Adipocyte (in vitro differentiated cells): Measurements from ENCODE around the gene SELENON.

Experiments
- DNase-seq: peaks from one replicate; pipeline ENCODE4 v3.0.0-alpha.2; 2015; ENCODE audit warnings: low read depth
- H3K27me3 ChIP-seq: replicated peaks from 2 replicates; pipeline ENCODE4 v1.7.0; 2013; ENCODE audit warnings: mild to moderate bottlenecking, low read length, moderate library complexity; ENCODE audit not compliant: control insufficient read depth, insufficient read depth
- H3K36me3 ChIP-seq: 2 replicates; pipeline ENCODE4 v1.7.0; 2013; ENCODE audit warnings: low read length, mild to moderate bottlenecking, moderate library complexity; ENCODE audit not compliant: control insufficient read depth, insufficient read depth, severe bottlenecking
- H3K4me1 ChIP-seq: 2 replicates; pipeline ENCODE4 v1.7.0; 2013; ENCODE audit warnings: mild to moderate bottlenecking, low read length, moderate library complexity; ENCODE audit not compliant: control insufficient read depth, insufficient read depth
- H3K4me3 ChIP-seq: 2 replicates; pipeline ENCODE4 v1.7.0; 2013; ENCODE audit warnings: mild to moderate bottlenecking, low read length, moderate library complexity
- H3K9ac ChIP-seq: 2 replicates; pipeline ENCODE4 v1.7.0; 2013; ENCODE audit warnings: mild to moderate bottlenecking, low read length, moderate library complexity
- H3K9me3 ChIP-seq: 2 replicates; pipeline ENCODE4 v1.7.0; 2013; ENCODE audit warnings: mild to moderate bottlenecking, low read length, moderate library complexity; ENCODE audit not compliant: control insufficient read depth

Gene SELENON

DNA sequence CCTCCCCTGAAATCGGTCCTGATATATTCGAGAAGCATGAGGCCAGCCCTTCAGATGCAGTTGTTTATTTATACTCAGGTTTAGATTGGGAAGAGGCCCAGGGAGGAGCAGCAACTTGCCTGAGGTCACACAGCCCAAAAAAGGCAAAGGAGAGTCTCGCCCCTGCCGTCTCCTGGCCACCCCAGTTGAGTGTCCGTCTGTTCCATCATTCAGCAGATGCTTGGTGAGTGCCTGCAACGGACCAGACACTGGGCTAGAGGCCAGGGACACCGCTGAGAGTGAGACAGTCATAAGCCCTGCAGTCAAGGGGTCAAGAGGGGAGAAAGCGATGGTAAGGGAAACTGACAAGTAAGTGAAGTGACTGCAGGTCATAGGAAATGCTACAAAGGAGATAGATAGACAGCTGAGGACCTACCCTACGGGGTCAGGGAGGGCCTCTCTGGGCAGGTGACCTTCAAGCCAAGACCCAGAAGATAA is 15.4 kb upstream of the SELENON start:
- H3K27me3 ChIP-seq: no peaks in the 10 kb centered on the region
- H3K4me3 ChIP-seq: no peak overlapping the region
- peaks cover 15% of the 10 kb centered on the region for H3K4me1 ChIP-seq
- DNase-seq: no peak
- H3K9ac ChIP-seq: no peak overlapping the region
- peaks cover 19% of the 10 kb centered on the region for H3K36me3 ChIP-seq
- H3K9me3 ChIP-seq: no peaks in the 10 kb centered on the region

DNA sequence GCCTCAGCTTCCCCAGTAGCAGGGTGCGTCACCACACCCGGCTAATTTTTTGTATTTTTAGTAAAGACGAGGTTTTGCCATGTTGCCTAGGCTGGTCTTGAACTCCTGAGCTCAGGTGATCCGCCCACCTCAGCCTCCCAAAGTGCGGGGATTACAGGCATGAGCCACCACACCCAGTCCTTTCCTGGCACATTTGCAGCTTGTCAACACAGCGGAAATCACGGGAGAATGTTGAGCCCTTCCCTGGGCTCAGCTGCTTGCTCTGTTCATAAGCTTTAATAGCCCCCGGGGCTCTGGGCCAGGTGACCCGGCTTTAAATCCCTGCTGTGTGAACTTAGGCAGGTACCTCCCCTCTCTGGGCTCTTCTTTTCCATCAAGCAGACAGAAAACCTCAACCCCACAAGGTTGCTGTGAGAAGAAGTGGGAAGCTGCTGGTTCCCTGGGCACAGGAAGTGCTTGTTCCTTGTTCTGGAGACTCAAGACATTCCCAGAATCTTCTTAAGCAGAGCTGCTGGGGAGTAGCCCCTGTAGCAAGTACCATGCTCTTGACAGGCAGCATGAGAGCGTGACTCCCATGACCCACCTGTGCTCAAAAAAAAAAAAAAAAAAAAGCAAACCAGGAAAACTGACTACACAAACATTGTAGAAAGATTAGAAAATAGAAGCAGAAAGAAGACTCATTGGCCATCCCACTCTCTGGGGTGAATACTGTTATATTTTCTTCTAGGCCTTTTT is 14.5 kb upstream of the SELENON start:
- H3K27me3 ChIP-seq: no peaks in the 10 kb centered on the region
- H3K4me1 ChIP-seq: peaks cover 15% of the 10 kb centered on the region
- DNase-seq: no peak
- peaks cover 19% of the 10 kb centered on the region for H3K36me3 ChIP-seq
- no peak overlapping the region for H3K9ac ChIP-seq
- H3K4me3 ChIP-seq: no peak overlapping the region
- no peaks in the 10 kb centered on the region for H3K9me3 ChIP-seq

DNA sequence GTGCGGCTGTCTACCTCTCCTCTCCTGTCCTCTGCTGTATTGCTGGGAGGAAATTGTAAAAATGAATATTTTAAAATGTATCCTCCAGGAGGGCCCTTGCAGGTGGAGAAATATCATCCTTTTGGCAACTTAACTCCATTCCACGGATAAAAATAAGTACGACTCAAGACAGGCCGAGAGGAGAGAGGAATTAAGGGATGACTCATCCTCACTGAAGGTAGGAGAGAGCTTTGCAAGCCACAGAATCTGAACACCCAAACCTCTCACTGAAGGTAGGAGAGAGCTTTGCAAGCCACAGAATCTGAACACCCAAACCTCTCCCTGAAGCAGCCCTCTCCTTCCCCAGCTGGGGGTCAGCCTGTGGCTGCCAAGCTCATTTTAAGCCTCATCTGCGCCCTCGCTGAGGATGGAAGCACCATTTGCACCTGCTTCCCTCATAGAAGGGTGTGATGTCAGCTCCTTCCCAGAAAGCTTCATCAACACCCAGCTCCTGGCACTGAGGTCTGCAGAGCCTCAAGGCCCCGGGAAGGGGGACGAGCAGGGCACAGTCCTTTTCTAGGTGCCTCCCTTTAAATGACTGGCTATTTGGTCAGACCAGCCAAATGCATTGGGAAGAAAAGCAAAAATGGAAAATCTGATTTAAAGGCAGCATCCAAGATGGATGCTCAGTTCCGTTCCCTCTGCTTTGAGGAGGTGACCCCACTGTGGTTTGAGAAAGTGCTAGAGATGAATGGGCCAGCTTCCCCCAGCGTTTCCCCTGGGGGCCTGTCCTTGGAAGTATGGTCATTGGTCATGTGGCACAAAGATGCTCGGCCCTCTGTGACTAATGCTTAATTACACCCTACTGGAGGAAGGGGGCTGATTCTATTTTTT is 12.9 kb upstream of the SELENON start:
- peaks cover 19% of the 10 kb centered on the region for H3K36me3 ChIP-seq
- H3K27me3 ChIP-seq: no peaks in the 10 kb centered on the region
- no peak overlapping the region for H3K9ac ChIP-seq
- H3K4me3 ChIP-seq: no peak overlapping the region
- H3K4me1 ChIP-seq: peaks cover 15% of the 10 kb centered on the region
- no peaks in the 10 kb centered on the region for H3K9me3 ChIP-seq
- DNase-seq: no peak

DNA sequence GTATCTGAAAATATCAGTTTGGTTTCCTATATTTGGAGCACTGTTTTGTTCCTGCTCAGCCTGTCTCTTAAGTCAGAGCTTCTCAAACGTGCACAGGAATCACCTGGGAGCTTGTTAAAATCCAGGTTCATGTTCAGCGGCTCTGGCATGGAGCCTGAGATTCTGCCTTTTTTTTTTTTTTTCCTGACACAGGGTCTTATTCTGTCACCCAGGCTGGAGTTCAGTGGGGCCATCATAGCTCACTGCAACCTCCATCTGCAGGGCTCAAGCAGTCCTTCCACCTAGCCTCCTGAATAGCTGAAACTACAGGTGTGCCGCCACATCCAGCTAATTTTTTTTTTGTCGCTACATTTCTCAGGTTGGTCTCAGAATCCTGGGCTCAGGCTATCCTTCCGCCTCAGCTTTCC is 12.2 kb upstream of the SELENON start:
- H3K36me3 ChIP-seq: peaks cover 17% of the 10 kb centered on the region
- no peak overlapping the region for H3K4me3 ChIP-seq
- no peak for DNase-seq
- no peak overlapping the region for H3K9ac ChIP-seq
- peaks cover 15% of the 10 kb centered on the region for H3K4me1 ChIP-seq
- no peaks in the 10 kb centered on the region for H3K27me3 ChIP-seq
- no peaks in the 10 kb centered on the region for H3K9me3 ChIP-seq

DNA sequence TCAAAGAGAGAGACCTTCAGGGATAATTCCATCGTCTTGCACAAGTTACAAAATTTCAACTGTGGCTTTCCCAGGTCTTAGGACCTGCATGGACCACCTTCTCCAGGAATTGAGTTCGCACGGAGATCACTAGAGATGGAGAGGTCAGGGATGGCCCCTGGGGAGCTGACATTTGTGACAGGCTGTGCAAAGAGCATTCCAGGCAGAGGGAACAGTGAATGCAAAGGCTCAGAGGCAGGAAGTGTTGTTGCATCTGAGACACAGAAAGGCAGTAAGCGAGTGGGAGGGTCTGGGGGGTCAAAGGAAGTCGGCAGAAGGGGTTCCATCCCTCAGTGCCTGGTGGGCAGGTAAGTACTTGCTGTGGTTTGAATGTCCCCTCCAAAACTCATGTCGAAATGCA is 9.5 kb upstream of the SELENON start:
- Histone ChIP-seq H3K9me3 (no peaks in the 10 kb centered on the region), H3K4me3 (no peak overlapping the region), H3K36me3 (peaks cover 4% of the 10 kb centered on the region), H3K4me1 (peaks cover 29% of the 10 kb centered on the region), H3K27me3 (no peaks in the 10 kb centered on the region), H3K9ac (no peak overlapping the region)
- DNase-seq: no peak

DNA sequence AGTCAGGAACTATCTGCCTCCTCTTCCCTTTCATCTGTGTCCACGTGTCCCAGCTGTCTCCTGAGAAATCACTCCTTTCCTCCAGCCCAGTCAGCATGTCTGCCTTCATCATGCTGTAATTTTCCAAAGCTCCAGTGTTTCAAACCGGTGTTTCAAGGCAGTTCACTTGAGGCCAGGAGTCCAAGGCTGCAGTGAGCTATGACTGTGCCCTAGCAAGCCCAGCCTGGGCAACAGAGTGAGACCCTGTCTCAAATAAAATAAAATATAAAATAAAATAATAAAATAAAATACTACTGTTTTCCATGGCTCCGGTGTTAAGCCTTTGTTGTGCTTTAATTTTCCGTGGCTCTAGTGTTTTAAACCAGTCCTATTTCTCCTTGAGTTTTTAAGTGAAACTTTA is 7.9 kb upstream of the SELENON start:
- Histone ChIP-seq H3K36me3 (peaks cover 4% of the 10 kb centered on the region), H3K9ac (no peak overlapping the region), H3K9me3 (no peaks in the 10 kb centered on the region), H3K4me3 (no peak overlapping the region), H3K4me1 (peaks cover 20% of the 10 kb centered on the region), H3K27me3 (no peaks in the 10 kb centered on the region)
- no peak for DNase-seq

DNA sequence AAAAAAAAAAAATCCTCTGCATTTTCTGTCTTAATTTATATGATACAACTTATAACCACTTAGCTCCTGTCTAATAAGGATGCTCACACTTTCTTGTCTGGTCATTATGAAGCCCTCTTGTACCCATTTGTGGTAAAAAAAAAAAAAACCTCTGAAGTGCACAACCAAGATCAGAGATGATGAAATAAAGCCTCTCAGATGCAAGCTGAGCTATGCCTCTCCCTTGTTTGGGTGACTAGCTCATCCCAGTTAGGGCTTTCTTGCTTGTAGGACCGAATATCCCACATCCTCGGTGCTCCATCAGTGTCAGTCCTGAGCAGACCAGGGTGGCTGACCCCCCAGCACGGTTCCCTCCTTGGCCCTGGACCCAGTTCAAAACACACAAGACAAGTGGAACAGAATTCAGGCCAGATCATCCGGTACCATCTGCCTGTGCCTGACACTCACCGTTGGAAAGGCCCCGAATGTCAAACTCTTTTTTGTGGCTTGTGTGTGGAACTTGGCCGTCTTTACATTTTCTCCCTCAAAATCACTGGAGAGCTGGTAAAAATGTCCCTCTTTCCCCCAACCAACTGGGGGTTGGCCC is 6.3 kb upstream of the SELENON start:
- DNase-seq: peak; percentile 38
- H3K4me1 ChIP-seq: peaks cover 14% of the 10 kb centered on the region
- no peaks in the 10 kb centered on the region for H3K9me3 ChIP-seq
- no peak overlapping the region for H3K4me3 ChIP-seq
- H3K36me3 ChIP-seq: peaks cover 4% of the 10 kb centered on the region
- H3K9ac ChIP-seq: peak overlapping the region; percentile 23
- no peaks in the 10 kb centered on the region for H3K27me3 ChIP-seq

DNA sequence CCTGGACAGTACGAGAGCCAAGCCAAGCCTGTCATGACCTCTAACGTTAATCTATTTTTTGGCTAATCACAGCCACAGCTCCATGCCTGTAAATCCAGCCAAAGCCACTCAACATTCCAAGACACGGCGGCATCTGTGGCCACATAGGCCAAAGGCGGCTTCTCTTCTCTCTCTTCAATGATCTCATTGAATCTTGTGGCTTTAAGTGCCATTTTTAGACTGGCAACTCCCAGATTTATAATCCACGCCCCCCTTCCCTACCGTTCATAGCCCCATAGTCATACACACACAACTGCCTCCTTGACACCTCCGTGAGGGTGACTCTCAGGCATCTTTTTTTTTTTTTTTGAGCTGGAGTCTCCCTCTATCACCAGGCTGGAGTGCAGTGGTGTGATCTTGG is 5.7 kb upstream of the SELENON start:
- peaks cover 14% of the 10 kb centered on the region for H3K4me1 ChIP-seq
- no peaks in the 10 kb centered on the region for H3K27me3 ChIP-seq
- no peak overlapping the region for H3K9ac ChIP-seq
- peaks cover 2% of the 10 kb centered on the region for H3K36me3 ChIP-seq
- no peak for DNase-seq
- H3K9me3 ChIP-seq: no peaks in the 10 kb centered on the region
- no peak overlapping the region for H3K4me3 ChIP-seq

DNA sequence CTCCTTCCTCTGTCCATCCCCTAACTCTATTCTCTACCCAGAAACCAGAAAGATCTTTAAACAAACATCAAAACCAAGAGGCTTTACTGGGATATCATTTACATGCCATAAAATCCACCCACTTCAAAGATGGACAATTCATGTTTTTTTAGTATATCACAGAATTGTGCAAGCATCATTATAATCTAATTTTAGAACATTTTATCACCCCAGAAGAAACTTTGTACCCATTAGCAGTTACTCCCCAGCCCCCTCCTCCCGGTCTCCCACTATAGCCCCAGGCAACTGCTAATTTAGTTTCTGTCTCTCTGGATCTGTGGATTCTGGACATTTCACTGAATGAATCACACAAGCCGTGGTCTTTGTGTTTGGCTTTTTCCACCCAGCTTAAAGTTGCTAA is 4.8 kb upstream of the SELENON start:
- Histone ChIP-seq H3K9me3 (no peaks in the 10 kb centered on the region), H3K4me3 (no peak overlapping the region), H3K4me1 (peaks cover 14% of the 10 kb centered on the region), H3K36me3 (no peaks in the 10 kb centered on the region), H3K27me3 (no peaks in the 10 kb centered on the region), H3K9ac (no peak overlapping the region)
- peak; percentile 39 for DNase-seq

DNA sequence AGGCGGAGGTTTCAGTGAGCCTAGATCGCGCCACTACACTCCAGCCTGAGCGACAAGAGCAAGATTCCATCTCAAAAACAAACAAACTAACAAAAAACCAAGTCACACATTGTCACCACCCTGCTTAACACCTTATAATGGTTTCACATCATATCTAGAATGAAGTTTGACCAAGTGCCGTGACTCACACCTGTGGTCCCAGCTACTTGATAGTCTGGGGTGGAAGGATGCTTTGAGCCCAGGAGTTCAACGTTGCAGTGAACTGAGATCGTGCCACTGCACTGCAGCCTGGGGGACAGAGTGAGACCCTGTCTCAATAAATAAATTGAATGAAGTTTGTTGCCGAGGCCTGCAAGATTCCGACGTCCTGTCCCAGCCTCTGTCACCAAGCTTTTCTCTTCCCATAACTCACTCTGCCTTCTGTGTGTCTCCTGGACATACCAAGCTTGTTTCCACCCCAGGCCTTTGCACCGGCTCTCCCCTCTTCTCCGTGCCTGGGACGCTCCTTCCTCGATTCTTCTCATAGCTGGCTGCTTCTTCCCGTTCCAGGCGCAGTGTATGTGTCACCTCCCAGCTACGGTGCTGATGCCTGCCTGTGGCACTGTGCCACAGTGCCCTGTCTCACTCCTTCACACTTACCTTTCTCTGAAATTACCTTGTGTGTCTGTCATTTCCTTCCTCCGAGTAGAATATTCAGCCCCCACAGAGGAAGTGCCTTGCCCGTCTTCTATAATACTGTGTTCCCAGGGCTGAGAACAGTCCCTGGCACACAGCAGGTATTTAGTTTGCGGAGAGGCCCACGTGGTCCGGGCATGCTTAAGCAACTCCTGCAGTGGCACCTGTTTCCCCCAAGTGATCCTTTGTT is 3.8 kb upstream of the SELENON start:
- no peak for DNase-seq
- Histone ChIP-seq H3K9me3 (no peaks in the 10 kb centered on the region), H3K4me3 (no peak overlapping the region), H3K4me1 (peaks cover 20% of the 10 kb centered on the region), H3K9ac (no peak overlapping the region), H3K36me3 (no peaks in the 10 kb centered on the region), H3K27me3 (no peaks in the 10 kb centered on the region)
